Activated naive CD8-positive, alpha-beta T cell treated with anti-CD3 and anti-CD28 coated beads, Interleukin-2, amount 10 ng/mL, durations not matched to agents 7 days and 5 days (primary cell): ENCODE measurements around the gene CSN2. TPM values are rescaled to one million over a fixed set of nuclear protein-coding genes. Genes with fewer than 3 reads are reported as not detected.

Experiments used
- ATAC-seq: fragments of 150-1000 bp; cut with Tn5 transposase; one replicate; pipeline ENCODE4 v1.10.0; 2021; ENCODE audit warnings: low read depth, moderate library complexity
- POLR2A ChIA-PET: fragments of 350-600 bp; sonication (Branson Sonifier 250); formaldehyde crosslinking; loops from one replicate; lab custom pipeline; 2021; ENCODE audit warnings: antibody characterized with exemption; lab: Charles Lee
- DNase-seq: peaks from one replicate; pipeline ENCODE4 v3.0.0; 2021
- H3K27ac Mint-ChIP-seq: one replicate; pipeline ENCODE4 v1.8.0; 2022; ENCODE audit warnings: mild to moderate bottlenecking, mixed read lengths
- H3K27me3 Mint-ChIP-seq: one replicate; pipeline ENCODE4 v1.8.0; 2022; ENCODE audit warnings: mild to moderate bottlenecking, moderate library complexity, mixed read lengths
- H3K36me3 Mint-ChIP-seq: one replicate; pipeline ENCODE4 v1.8.0; 2021; ENCODE audit warnings: mild to moderate bottlenecking, mixed read lengths
- H3K4me1 Mint-ChIP-seq: one replicate; pipeline ENCODE4 v1.8.0; 2021; ENCODE audit warnings: mixed read lengths
- H3K4me3 Mint-ChIP-seq: one replicate; pipeline ENCODE4 v1.8.0; 2022; ENCODE audit warnings: mild to moderate bottlenecking, moderate library complexity, mixed read lengths
- H3K9me3 Mint-ChIP-seq: one replicate; pipeline ENCODE4 v1.8.0; 2021; ENCODE audit warnings: mixed read lengths
- total RNA-seq, 2 experiments: library from RNA; stranded (reverse); gene quantifications; one replicate each; pipeline ENCODE4 v1.2.3, GENCODE V29; 2021

Gene CSN2, protein sequence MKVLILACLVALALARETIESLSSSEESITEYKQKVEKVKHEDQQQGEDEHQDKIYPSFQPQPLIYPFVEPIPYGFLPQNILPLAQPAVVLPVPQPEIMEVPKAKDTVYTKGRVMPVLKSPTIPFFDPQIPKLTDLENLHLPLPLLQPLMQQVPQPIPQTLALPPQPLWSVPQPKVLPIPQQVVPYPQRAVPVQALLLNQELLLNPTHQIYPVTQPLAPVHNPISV
- not detected for total RNA-seq

DNA sequence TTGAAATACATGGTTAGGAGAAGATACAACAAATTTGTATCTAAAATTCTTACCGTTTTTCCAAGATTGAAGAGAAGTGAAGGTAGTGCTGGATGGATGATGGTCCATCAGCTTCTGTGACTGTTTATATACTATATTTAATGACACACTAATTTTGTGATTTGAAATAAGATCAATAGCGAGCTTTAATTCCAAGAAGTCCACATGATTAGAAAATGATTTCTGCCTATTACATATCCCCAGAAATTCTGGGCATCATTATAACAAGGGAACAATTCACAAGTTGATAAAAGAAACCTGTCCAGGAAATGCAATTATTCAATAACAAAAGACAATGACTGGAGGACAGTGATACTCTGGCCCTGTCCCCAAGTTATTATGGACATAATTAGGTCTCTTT, at the start of gene CSN2:
Gene CSN2, minus strand, starts transcription at position 101 of the 400 bp plus-strand sequence. CDS start 4,733 bp downstream, outside the sequence.
- no peaks in the 10 kb centered on the region for H3K9me3 Mint-ChIP-seq
- H3K27me3 Mint-ChIP-seq, result no peaks in the 10 kb centered on the region
- ATAC-seq (no peak), DNase-seq (no peak)
- no peaks in the 10 kb centered on the region for H3K4me1 Mint-ChIP-seq
- POLR2A ChIA-PET, result no interaction called here
- no peaks in the 10 kb centered on the region for H3K36me3 Mint-ChIP-seq
- no peak within 1 kb of the TSS for H3K27ac Mint-ChIP-seq
- no peak within 1 kb of the TSS for H3K4me3 Mint-ChIP-seq

DNA sequence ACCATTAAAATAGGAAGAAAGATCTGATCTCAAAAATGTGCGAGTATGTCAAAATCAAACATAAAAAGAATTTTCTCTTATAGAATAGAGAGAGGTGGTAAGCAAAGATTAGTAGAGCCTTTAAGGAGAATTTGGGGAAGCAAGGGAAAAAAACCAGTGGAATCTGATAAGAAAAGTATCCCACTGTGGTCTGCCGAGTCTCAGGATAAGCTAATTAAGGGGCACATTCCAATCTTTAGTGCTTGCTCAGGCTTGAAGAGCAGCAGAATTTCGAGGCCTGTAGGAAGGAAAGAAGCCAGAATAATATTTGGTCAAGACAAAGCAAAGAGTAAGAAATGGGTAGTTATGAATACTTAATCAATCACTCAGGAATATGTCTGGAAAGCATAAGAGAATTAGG, 43.2 kb upstream of the CSN2 start:
- no peak for DNase-seq
- H3K36me3 Mint-ChIP-seq, result no peaks in the 10 kb centered on the region
- H3K27me3 Mint-ChIP-seq, result no peaks in the 10 kb centered on the region
- no peaks in the 10 kb centered on the region for H3K4me1 Mint-ChIP-seq
- no peak for ATAC-seq
- no peak overlapping the region for H3K4me3 Mint-ChIP-seq
- no peak overlapping the region for H3K27ac Mint-ChIP-seq
- H3K9me3 Mint-ChIP-seq, result no peaks in the 10 kb centered on the region
- POLR2A ChIA-PET, result no interaction called here

- H3K9me3 Mint-ChIP-seq, result no peaks in the 10 kb centered on the region
- no peak for ATAC-seq
- no peak for DNase-seq
- H3K27me3 Mint-ChIP-seq, result no peaks in the 10 kb centered on the region
- POLR2A ChIA-PET, result no interaction called here
- no peak overlapping the region for H3K4me3 Mint-ChIP-seq
- no peaks in the 10 kb centered on the region for H3K4me1 Mint-ChIP-seq
- no peaks in the 10 kb centered on the region for H3K36me3 Mint-ChIP-seq
- H3K27ac Mint-ChIP-seq, result no peak overlapping the region
These were observed 37.0 kb upstream of the CSN2 start for GRCh38 chr4:70002507-70002906.

GRCh38 chr4:70000711-70001110, 35.2 kb upstream of the CSN2 start:
- H3K27me3 Mint-ChIP-seq, result no peaks in the 10 kb centered on the region
- no peak overlapping the region for H3K4me3 Mint-ChIP-seq
- DNase-seq, result no peak
- no peak for ATAC-seq
- H3K9me3 Mint-ChIP-seq, result no peaks in the 10 kb centered on the region
- POLR2A ChIA-PET, result no interaction called here
- no peaks in the 10 kb centered on the region for H3K4me1 Mint-ChIP-seq
- no peak overlapping the region for H3K27ac Mint-ChIP-seq
- H3K36me3 Mint-ChIP-seq, result no peaks in the 10 kb centered on the region

DNA sequence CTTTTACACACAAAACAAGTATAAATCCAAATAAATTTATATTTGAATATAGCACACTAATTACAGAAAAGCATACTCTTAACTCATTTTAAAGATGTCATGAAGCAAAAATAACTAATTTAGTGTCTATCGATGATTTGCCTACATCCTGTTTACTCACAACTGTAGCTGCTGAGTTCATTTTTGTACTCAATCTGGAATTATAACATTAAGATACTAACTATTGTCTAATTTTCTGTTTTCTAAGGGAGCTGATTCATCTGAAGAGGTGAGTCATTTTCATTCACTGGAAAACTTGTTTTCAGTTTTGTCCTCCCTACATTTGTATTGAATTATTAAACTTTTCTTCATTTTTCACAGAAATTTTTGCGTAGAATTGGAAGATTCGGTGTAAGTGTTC, 33.9 kb upstream of the CSN2 start:
- ATAC-seq, result no peak
- no peaks in the 10 kb centered on the region for H3K9me3 Mint-ChIP-seq
- H3K36me3 Mint-ChIP-seq, result no peaks in the 10 kb centered on the region
- no peaks in the 10 kb centered on the region for H3K4me1 Mint-ChIP-seq
- H3K27me3 Mint-ChIP-seq, result no peaks in the 10 kb centered on the region
- POLR2A ChIA-PET, result no interaction called here
- DNase-seq, result no peak
- no peak overlapping the region for H3K27ac Mint-ChIP-seq
- H3K4me3 Mint-ChIP-seq, result no peak overlapping the region

- no peaks in the 10 kb centered on the region for H3K36me3 Mint-ChIP-seq
- no peak within 1 kb of the TSS for H3K27ac Mint-ChIP-seq
- no peaks in the 10 kb centered on the region for H3K4me1 Mint-ChIP-seq
- POLR2A ChIA-PET, result no interaction called here
- H3K9me3 Mint-ChIP-seq, result no peaks in the 10 kb centered on the region
- no peak for ATAC-seq
- DNase-seq, result no peak
- H3K4me3 Mint-ChIP-seq, result no peak within 1 kb of the TSS
- no peaks in the 10 kb centered on the region for H3K27me3 Mint-ChIP-seq
These were observed 30.0 kb upstream of the CSN2 start, which contains the start of gene STATH for GRCh38 chr4:69995526-69996016. Gene STATH, plus strand, starts transcription at chr4:69995966. Its CDS starts 2,472 bp downstream, at chr4:69998438.

- POLR2A ChIA-PET, result no interaction called here
- Mint-ChIP-seq H3K36me3 (no peaks in the 10 kb centered on the region), H3K27me3 (no peaks in the 10 kb centered on the region), H3K27ac (no peak overlapping the region), H3K4me3 (no peak overlapping the region), H3K4me1 (no peaks in the 10 kb centered on the region), H3K9me3 (no peaks in the 10 kb centered on the region)
- no peak for ATAC-seq
- no peak for DNase-seq
These were observed 29.3 kb upstream of the CSN2 start for GRCh38 chr4:69994782-69995181.

GRCh38 chr4:69991016-69991415, 25.5 kb upstream of the CSN2 start:
- ATAC-seq (no peak), DNase-seq (no peak)
- Mint-ChIP-seq H3K4me3 (no peak overlapping the region), H3K9me3 (no peaks in the 10 kb centered on the region), H3K27ac (no peak overlapping the region), H3K4me1 (no peaks in the 10 kb centered on the region), H3K27me3 (no peaks in the 10 kb centered on the region), H3K36me3 (no peaks in the 10 kb centered on the region)
- POLR2A ChIA-PET, result no interaction called here

- no peak for DNase-seq
- H3K27ac Mint-ChIP-seq, result no peak overlapping the region
- no peaks in the 10 kb centered on the region for H3K4me1 Mint-ChIP-seq
- no peaks in the 10 kb centered on the region for H3K27me3 Mint-ChIP-seq
- no peaks in the 10 kb centered on the region for H3K36me3 Mint-ChIP-seq
- POLR2A ChIA-PET, result no interaction called here
- no peak overlapping the region for H3K4me3 Mint-ChIP-seq
- no peaks in the 10 kb centered on the region for H3K9me3 Mint-ChIP-seq
- no peak for ATAC-seq
These were observed 21.1 kb upstream of the CSN2 start for GRCh38 chr4:69986663-69987062.

GRCh38 chr4:69984030-69984443, 18.5 kb upstream of the CSN2 start:
- DNase-seq (no peak), ATAC-seq (no peak)
- Mint-ChIP-seq H3K4me1 (no peaks in the 10 kb centered on the region), H3K4me3 (no peak overlapping the region), H3K9me3 (no peaks in the 10 kb centered on the region), H3K36me3 (no peaks in the 10 kb centered on the region), H3K27me3 (no peaks in the 10 kb centered on the region), H3K27ac (no peak overlapping the region)
- POLR2A ChIA-PET, result no interaction called here

DNA sequence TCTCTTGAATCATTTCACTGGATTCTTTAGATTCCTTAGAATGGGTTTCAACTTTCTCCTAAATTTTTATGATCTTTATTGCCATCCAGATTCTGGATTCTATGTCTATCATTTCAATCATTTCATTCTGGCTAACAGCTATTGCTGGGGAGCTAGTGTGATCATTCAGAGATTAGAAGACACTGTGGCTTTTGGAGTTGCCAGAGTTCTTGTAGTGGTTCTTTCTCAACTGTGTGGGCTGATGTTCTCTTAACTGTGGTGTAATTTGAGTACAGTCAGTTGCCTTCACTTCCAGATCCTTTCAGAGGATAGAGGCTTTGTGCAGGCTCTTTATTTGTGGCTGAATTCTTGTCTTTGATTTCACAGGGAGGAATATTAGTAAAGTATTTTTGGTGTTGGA, 12.1 kb upstream of the CSN2 start:
- Mint-ChIP-seq H3K27me3 (no peaks in the 10 kb centered on the region), H3K4me1 (no peaks in the 10 kb centered on the region), H3K9me3 (no peaks in the 10 kb centered on the region), H3K27ac (no peak overlapping the region), H3K4me3 (no peak overlapping the region), H3K36me3 (no peaks in the 10 kb centered on the region)
- ATAC-seq, result no peak
- no peak for DNase-seq
- POLR2A ChIA-PET, result no interaction called here

- H3K27me3 Mint-ChIP-seq, result no peaks in the 10 kb centered on the region
- H3K4me3 Mint-ChIP-seq, result no peak overlapping the region
- no peak overlapping the region for H3K27ac Mint-ChIP-seq
These were observed 9.1 kb upstream of the CSN2 start for GRCh38 chr4:69974631-69975030.

DNA sequence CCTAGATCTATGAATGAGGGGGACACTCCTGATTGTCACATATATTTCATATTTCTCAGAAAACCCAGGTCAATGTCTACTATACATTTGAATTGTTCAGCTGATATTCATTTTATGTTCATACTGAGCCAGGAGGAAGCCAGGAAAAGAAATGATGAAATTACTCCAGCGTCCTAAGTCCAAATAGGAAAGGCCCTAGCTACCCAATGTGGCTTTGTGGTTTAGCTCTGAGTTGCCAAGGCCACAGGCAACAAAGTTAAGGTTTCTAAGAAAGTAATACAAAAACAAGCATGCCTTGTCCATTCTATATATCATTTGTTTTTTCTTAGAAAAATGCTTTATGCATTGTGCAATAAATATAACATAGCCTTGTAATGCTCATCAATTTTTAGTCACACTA, 4.5 kb upstream of the CSN2 start:
- Mint-ChIP-seq H3K4me1 (no peaks in the 10 kb centered on the region), H3K27me3 (no peaks in the 10 kb centered on the region), H3K9me3 (no peaks in the 10 kb centered on the region), H3K4me3 (no peak overlapping the region), H3K27ac (no peak overlapping the region), H3K36me3 (no peaks in the 10 kb centered on the region)
- POLR2A ChIA-PET, result no interaction called here
- no peak for DNase-seq
- no peak for ATAC-seq

More at GRCh38 chr4:69974631-69975030, 9.1 kb upstream of the CSN2 start:
- ATAC-seq, result no peak
- Mint-ChIP-seq H3K9me3 (no peaks in the 10 kb centered on the region), H3K4me1 (no peaks in the 10 kb centered on the region), H3K36me3 (no peaks in the 10 kb centered on the region)
- POLR2A ChIA-PET, result no interaction called here
- DNase-seq, result no peak

DNA sequence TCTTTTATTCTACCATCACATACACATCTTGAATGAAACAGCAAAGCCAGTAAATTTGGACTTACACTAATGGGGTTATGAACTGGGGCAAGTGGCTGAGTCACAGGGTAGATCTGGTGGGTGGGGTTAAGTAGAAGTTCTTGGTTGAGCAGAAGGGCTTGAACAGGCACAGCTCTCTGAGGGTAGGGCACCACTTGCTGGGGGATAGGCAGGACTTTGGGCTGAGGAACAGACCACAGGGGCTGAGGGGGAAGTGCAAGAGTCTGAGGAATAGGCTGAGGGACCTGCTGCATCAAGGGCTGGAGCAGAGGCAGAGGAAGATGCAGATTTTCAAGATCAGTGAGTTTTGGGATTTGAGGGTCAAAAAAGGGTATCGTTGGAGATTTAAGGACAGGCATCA, 8.3 kb downstream of the CSN2 start:
- DNase-seq (no peak), ATAC-seq (no peak)
- Mint-ChIP-seq H3K4me3 (no peak overlapping the region), H3K9me3 (no peaks in the 10 kb centered on the region), H3K27ac (no peak overlapping the region), H3K27me3 (no peaks in the 10 kb centered on the region), H3K4me1 (no peaks in the 10 kb centered on the region), H3K36me3 (no peaks in the 10 kb centered on the region)
- POLR2A ChIA-PET, result no interaction called here
